ENCODE measurements around the gene GTF2IRD2.
"Not testable (repeated sequence)": the region's sequence is repeated elsewhere in the genome, so short reads cannot be mapped to it uniquely, and the experiment has no call there.

DNA sequence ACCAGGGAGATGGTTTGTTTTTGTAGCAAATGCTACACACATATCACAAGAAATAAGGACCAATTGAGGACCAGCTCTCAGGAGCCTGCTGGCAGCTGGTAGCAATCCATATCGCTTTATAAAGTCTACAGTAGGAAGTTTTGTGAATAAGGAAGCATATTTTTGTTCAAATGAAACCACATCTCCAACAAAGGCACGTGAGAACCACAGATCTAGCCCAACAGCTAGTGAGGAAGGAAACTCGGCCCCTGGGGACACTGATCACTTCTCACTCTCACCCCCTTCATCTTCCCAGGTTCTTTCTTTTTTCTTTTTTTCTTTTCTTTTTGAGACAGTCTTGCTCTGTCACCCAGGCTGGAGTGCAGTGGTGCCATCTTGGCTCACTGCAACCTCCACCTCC, 35.5 kb downstream of the GTF2IRD2 start:
- TF ChIP-seq, protein P1, sequence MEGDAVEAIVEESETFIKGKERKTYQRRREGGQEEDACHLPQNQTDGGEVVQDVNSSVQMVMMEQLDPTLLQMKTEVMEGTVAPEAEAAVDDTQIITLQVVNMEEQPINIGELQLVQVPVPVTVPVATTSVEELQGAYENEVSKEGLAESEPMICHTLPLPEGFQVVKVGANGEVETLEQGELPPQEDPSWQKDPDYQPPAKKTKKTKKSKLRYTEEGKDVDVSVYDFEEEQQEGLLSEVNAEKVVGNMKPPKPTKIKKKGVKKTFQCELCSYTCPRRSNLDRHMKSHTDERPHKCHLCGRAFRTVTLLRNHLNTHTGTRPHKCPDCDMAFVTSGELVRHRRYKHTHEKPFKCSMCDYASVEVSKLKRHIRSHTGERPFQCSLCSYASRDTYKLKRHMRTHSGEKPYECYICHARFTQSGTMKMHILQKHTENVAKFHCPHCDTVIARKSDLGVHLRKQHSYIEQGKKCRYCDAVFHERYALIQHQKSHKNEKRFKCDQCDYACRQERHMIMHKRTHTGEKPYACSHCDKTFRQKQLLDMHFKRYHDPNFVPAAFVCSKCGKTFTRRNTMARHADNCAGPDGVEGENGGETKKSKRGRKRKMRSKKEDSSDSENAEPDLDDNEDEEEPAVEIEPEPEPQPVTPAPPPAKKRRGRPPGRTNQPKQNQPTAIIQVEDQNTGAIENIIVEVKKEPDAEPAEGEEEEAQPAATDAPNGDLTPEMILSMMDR (IDR thresholded peaks at IDR 0.05), result not testable (repeated sequence)
- not testable (repeated sequence) for TF ChIP-seq EZH2 (IDR thresholded peaks at IDR 0.05; ENCODE audit: borderline replicate concordance, insufficient read depth, low read depth, low read length, poor library complexity, severe bottlenecking)

Data from B cell (primary cell).